K562 treated with DMSO at 1 percent for 12 hours (cell line): ENCODE data around the gene CAPS. TPM values are rescaled to one million over a fixed set of nuclear protein-coding genes. Genes with fewer than 3 reads are reported as not detected.

Experiments used
- total RNA-seq: library from RNA; unstranded; fragments of 300-600 nt; gene quantifications from 2 replicates; pipeline ENCODE4 v1.2.3, GENCODE V29; 2022; ENCODE audit not compliant: insufficient read depth

The CAPS gene
- total RNA-seq: 5.2 and 7.9 TPM in 2 replicates

GRCh38 chr19:5913739-5914357 lies at the start of gene CAPS:
Gene CAPS (plus strand): TSS chr19:5914254. CDS start chr19:5914407, 153 bp downstream.

GRCh38 chr19:5903624-5904351 lies 10.3 kb upstream of the CAPS start, which contains the start of gene NDUFA11:
Gene NDUFA11 (minus strand): TSS chr19:5903790. CDS start chr19:5903708, 82 bp downstream.

GRCh38 chr19:5904352-5905113 lies 9.5 kb upstream of the CAPS start, which contains the start of gene VMAC:
Gene VMAC (plus strand): TSS chr19:5904872. CDS start chr19:5904891, 19 bp downstream.

Other genes with a start within 250 kb of the CAPS start
- 29.6 and 55.9 TPM in 2 replicates for gene MICOS13, start 233.7 kb upstream of the CAPS start, total RNA-seq
- gene HSD11B1L, start 233.2 kb upstream of the CAPS start, total RNA-seq: 11.2 and 13.8 TPM in 2 replicates
- 1,237 and 1,942 TPM in 2 replicates for gene RPL36, start 224.0 kb upstream of the CAPS start, total RNA-seq
- gene LONP1, start 194.1 kb upstream of the CAPS start, total RNA-seq: 190 and 205 TPM in 2 replicates
- gene CATSPERD, start 193.6 kb upstream of the CAPS start, total RNA-seq: not detected in 2 replicates
- 2.0 and 3.4 TPM in 2 replicates for gene PRR22, start 129.5 kb upstream of the CAPS start, total RNA-seq
- gene DUS3L, start 123.1 kb upstream of the CAPS start, total RNA-seq: 36.3 and 46.8 TPM in 2 replicates
- 24.5 and 33.8 TPM in 2 replicates for gene NRTN, start 109.2 kb upstream of the CAPS start, total RNA-seq
- gene FUT6, start 74.6 kb upstream of the CAPS start, total RNA-seq: not detected in 2 replicates
- 1.5 TPM in 1 of 2 replicates, not detected in the other for gene FUT3, start 62.8 kb upstream of the CAPS start, total RNA-seq
- gene FUT5, start 43.7 kb upstream of the CAPS start, total RNA-seq: not detected in 2 replicates
- gene NDUFA11, start 10.5 kb upstream of the CAPS start, total RNA-seq: 494 and 896 TPM in 2 replicates
- gene VMAC, start 9.4 kb upstream of the CAPS start, total RNA-seq: 0.60 and 4.2 TPM in 2 replicates
- 54.6 and 80.5 TPM in 2 replicates for gene RANBP3, start 63.9 kb downstream of the CAPS start, total RNA-seq
- gene RFX2, start 196.2 kb downstream of the CAPS start, total RNA-seq: 7.2 and 12.4 TPM in 2 replicates
- not detected in 2 replicates for gene ACSBG2, start 221.4 kb downstream of the CAPS start, total RNA-seq